Osteocyte (in vitro differentiated cells): ENCODE measurements around the gene DPEP2. TPM values are rescaled to one million over a fixed set of nuclear protein-coding genes. Genes with fewer than 3 reads are reported as not detected.

Experiments
- DNase-seq: peaks from one replicate; pipeline ENCODE4 v3.0.0; 2021; ENCODE audit warnings: mixed read lengths; ENCODE audit not compliant: unreplicated experiment; ENCODE audit errors: extremely low spot score
- H3K27ac Mint-ChIP-seq: one replicate; pipeline ENCODE4 v1.8.0; 2021; ENCODE audit warnings: mild to moderate bottlenecking, mixed read lengths; ENCODE audit not compliant: unreplicated experiment
- H3K27me3 Mint-ChIP-seq: one replicate; pipeline ENCODE4 v1.8.0; 2021; ENCODE audit warnings: mixed read lengths; ENCODE audit not compliant: unreplicated experiment
- H3K36me3 Mint-ChIP-seq: one replicate; pipeline ENCODE4 v1.8.0; 2021; ENCODE audit warnings: mixed read lengths; ENCODE audit not compliant: unreplicated experiment
- H3K4me1 Mint-ChIP-seq: one replicate; pipeline ENCODE4 v1.8.0; 2021; ENCODE audit warnings: mixed read lengths; ENCODE audit not compliant: unreplicated experiment
- H3K4me3 Mint-ChIP-seq: one replicate; pipeline ENCODE4 v1.8.0; 2021; ENCODE audit warnings: mild to moderate bottlenecking, moderate library complexity, mixed read lengths; ENCODE audit not compliant: unreplicated experiment
- H3K9me3 Mint-ChIP-seq: one replicate; pipeline ENCODE4 v1.8.0; 2021; ENCODE audit warnings: mixed read lengths; ENCODE audit not compliant: unreplicated experiment
- total RNA-seq: library from RNA; stranded (reverse); gene quantifications from 2 replicates; pipeline ENCODE4 v1.2.1, GENCODE V29; 2021
- TF ChIP-seq, protein P1 (sequence below): fragments of 200-600 bp; sonication (generic); IDR thresholded peaks from 2 replicates; pipeline ENCODE4 v1.5.0; 2021; ENCODE audit warnings: antibody characterized with exemption, mild to moderate bottlenecking, moderate library complexity

Gene DPEP2
- total RNA-seq, 1 donor from 2014 or later, result not detected

DNA sequence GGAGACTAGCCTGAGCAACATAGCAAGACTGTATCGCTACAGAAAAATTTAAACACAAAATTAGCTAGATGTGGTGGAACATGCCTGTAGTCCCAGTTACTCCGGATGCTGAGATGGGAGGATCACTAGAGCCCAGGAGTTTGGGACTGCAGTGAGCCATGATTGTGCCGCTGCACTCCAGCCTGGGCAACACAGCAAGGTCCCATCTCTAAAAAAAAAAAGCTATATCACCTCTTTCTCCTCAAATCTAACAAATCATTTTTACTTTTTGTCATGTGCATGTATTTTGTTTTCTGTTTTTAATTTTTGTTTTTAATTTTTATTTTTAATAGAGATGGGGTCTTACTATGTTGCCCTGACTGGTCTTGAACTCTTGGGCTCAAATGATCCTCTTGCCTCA lies 29.7 kb upstream of the DPEP2 start:
- Mint-ChIP-seq H3K4me3 (no peak overlapping the region), H3K4me1 (peaks cover 5% of the 10 kb centered on the region), H3K36me3 (peaks cover 8% of the 10 kb centered on the region), H3K9me3 (no peaks in the 10 kb centered on the region), H3K27ac (no peak overlapping the region), H3K27me3 (no peaks in the 10 kb centered on the region)
- TF ChIP-seq, protein P1, sequence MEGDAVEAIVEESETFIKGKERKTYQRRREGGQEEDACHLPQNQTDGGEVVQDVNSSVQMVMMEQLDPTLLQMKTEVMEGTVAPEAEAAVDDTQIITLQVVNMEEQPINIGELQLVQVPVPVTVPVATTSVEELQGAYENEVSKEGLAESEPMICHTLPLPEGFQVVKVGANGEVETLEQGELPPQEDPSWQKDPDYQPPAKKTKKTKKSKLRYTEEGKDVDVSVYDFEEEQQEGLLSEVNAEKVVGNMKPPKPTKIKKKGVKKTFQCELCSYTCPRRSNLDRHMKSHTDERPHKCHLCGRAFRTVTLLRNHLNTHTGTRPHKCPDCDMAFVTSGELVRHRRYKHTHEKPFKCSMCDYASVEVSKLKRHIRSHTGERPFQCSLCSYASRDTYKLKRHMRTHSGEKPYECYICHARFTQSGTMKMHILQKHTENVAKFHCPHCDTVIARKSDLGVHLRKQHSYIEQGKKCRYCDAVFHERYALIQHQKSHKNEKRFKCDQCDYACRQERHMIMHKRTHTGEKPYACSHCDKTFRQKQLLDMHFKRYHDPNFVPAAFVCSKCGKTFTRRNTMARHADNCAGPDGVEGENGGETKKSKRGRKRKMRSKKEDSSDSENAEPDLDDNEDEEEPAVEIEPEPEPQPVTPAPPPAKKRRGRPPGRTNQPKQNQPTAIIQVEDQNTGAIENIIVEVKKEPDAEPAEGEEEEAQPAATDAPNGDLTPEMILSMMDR, result no peak
- DNase-seq, result no peak

DNA sequence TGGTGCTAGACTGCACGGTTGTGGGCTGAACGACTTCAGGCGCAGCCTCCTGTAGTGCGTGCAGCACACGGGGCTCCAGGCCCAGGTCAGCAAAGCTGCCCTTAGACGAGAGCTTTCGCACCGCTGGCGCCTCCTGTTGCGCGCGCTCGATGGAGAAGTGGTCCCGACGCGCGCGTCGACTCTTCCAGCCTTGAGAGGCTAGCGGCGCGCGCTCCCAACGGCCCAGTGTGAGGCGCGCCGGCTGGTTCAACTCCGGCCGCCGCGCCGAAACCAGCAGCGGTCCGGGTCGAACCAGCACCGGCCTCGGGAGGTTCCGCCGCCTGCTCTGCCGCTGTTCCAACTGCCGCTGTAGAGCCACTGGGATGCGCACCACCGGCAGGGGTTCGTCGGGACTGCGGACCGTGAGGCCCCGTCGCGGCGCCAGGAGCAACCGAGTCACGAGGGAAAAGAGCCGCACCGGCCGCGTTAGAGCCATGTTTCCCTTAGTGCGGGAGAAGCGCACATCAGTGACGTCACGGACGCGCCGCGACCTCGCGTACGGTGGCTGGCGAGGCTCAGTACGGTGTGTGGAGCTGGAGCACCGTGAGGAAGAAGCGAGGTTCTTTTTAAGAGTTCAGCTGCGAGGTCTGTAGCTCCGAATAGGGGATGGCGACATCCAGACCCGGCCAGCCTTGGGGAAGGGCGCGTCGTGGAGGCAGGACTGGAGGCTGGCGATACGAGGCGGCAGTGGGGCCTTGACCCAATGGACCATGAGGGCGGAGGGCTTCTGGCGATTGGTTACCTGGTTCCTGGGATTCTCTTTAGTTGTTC lies 23.6 kb upstream of the DPEP2 start, which contains the start of the genes DDX28 and DUS2:
TSS of gene DDX28 (minus strand) at position 505 of the 810 bp plus-strand sequence. CDS start at position 475, 30 bp downstream.
TSS of gene DUS2 (plus strand) at position 557 of the 810 bp plus-strand sequence. CDS start 14,740 bp downstream, outside the sequence.
- Mint-ChIP-seq H3K9me3 (no peaks in the 10 kb centered on the region), H3K36me3 (peaks cover 6% of the 10 kb centered on the region), H3K27ac (peak within 1 kb of the TSS; percentile 99), H3K4me3 (peak within 1 kb of the TSS; percentile 98), H3K27me3 (no peaks in the 10 kb centered on the region), H3K4me1 (peaks cover 17% of the 10 kb centered on the region)
- DNase-seq, result peak; percentile 97
- TF ChIP-seq, protein P1, result no peak

DNA sequence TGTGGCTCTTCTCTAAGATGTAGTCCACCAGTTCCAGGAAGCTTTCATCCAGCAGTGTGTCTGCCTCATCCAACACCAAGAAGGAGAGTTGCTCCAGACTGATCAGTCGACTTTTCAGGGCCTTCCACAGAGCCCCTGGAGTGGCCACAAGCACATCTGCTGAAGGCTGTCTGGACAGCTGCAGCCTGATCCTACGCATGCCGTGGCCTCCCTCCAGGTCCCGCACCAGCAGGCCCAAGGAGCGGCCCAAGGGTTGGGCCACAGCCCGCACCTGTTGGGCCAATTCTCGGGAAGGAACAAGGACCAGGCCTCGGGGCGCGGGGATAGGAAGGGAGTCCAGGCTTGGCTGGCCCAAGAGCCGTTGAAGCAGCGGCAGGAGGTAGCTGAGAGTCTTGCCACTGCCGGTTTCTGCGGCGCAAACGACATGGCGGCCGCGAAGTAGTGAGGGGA lies 23.0 kb upstream of the DPEP2 start:
- Mint-ChIP-seq H3K9me3 (no peaks in the 10 kb centered on the region), H3K27me3 (no peaks in the 10 kb centered on the region), H3K36me3 (no peaks in the 10 kb centered on the region), H3K27ac (peak overlapping the region; percentile 99), H3K4me1 (peaks cover 17% of the 10 kb centered on the region), H3K4me3 (peak overlapping the region; percentile 98)
- DNase-seq, result no peak
- TF ChIP-seq, protein P1, result no peak

DNA sequence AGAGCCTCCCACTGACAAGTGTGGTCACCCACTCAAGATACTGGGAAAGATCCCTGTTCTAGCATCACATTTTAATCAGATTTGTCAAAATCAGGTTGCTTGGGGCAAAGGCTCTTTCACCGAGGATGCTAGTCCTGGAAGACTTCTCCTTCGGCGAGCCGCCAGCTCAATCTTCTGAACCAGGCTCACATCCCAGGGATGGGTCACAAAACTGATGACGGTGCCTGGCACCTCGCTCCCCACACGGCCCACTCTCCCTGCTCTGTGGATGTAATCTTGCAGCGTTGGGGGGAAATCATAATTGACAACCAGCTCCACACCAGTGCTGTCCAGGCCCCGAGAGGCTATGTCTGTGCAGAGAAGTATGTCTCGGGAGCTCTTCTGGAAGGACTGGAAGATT lies 22.2 kb upstream of the DPEP2 start:
- Mint-ChIP-seq H3K27me3 (no peaks in the 10 kb centered on the region), H3K4me3 (peak overlapping the region; percentile 98), H3K9me3 (no peaks in the 10 kb centered on the region), H3K4me1 (peaks cover 17% of the 10 kb centered on the region), H3K36me3 (no peaks in the 10 kb centered on the region), H3K27ac (no peak overlapping the region)
- TF ChIP-seq, protein P1, result no peak
- DNase-seq, result no peak

DNA sequence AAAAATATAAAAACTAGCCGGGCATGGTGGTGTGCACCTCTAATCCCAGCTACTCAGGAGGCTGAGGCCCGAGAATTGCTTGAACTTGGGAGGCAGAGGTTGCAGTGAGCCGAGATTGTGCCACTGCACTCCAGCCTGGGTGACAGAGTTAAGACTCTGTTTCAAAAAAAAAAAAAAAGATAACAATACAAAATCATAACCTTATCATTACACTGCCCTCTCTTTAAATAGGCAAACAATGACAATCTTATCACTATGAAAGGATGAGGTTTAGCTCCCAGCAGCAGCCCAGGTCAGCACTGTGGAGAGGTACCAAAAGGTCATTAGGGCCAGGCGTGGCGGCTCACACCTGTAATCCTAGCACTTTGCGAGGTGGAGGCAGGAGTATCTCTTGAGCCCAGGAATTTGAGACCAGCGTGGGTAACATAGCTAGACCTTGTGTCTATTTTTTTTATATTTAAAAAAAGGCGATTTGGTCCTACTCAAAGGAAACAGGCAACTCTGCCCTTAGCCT lies 19.9 kb upstream of the DPEP2 start:
- H3K27me3 Mint-ChIP-seq, result no peaks in the 10 kb centered on the region

More for the DNA sequence above, 19.9 kb upstream of the DPEP2 start:
- Mint-ChIP-seq H3K36me3 (no peaks in the 10 kb centered on the region), H3K4me3 (no peak overlapping the region), H3K27ac (no peak overlapping the region), H3K9me3 (no peaks in the 10 kb centered on the region), H3K4me1 (peaks cover 14% of the 10 kb centered on the region)
- no peak for DNase-seq
- TF ChIP-seq, protein P1, result no peak
